ENCODE measurements around the gene PIP5K1C.
A peak's percentile ranks its signal among the peaks of the same experiment; 100 is the strongest.
"Not testable (repeated sequence)": the region's sequence is repeated elsewhere in the genome, so short reads cannot be mapped to it uniquely, and the experiment has no call there.

The PIP5K1C gene

GRCh38 chr19:3667766-3668165 lies 32.5 kb downstream of the PIP5K1C start:
- Histone ChIP-seq H3K36me3 (ENCODE audit: insufficient read depth, low read length) (peaks cover 24% of the 10 kb centered on the region), H3K4me2 (ENCODE audit: insufficient read depth, low read length) (no peak overlapping the region), H4K20me1 (ENCODE audit: insufficient read depth, low read length) (peaks cover 44% of the 10 kb centered on the region), H3K79me2 (ENCODE audit: insufficient read depth, low read length) (peaks cover 11% of the 10 kb centered on the region), H3K4me3 (ENCODE audit: low read depth in 1 of 2, low read length in 2 of 2) (no peak overlapping the region), H3K9me3 (ENCODE audit: insufficient read depth, low read length, severe bottlenecking) (no peaks in the 10 kb centered on the region), H3K27ac (ENCODE audit: low read length) (no peak overlapping the region), H3K9ac (ENCODE audit: low read depth, low read length) (no peak overlapping the region), H3K4me1 (ENCODE audit: insufficient read depth, low read length) (no peaks in the 10 kb centered on the region), H2AFZ (ENCODE audit: low read depth, low read length) (no peak overlapping the region), H3K27me3 (ENCODE audit: insufficient read depth, low read length, poor library complexity) (no peaks in the 10 kb centered on the region)
- ATAC-seq (ENCODE audit: insufficient read depth, low read depth) (no peak), DNase-seq (no peak)
- TF ChIP-seq EZH2 (IDR thresholded peaks at IDR 0.05; ENCODE audit: borderline replicate concordance, low read depth, low read length, severe bottlenecking) = no peak
- TF ChIP-seq CTCF (IDR thresholded peaks at IDR 0.05; ENCODE audit: borderline replicate concordance, extremely low read depth, low read length, poor library complexity, severe bottlenecking) = no peak

DNA sequence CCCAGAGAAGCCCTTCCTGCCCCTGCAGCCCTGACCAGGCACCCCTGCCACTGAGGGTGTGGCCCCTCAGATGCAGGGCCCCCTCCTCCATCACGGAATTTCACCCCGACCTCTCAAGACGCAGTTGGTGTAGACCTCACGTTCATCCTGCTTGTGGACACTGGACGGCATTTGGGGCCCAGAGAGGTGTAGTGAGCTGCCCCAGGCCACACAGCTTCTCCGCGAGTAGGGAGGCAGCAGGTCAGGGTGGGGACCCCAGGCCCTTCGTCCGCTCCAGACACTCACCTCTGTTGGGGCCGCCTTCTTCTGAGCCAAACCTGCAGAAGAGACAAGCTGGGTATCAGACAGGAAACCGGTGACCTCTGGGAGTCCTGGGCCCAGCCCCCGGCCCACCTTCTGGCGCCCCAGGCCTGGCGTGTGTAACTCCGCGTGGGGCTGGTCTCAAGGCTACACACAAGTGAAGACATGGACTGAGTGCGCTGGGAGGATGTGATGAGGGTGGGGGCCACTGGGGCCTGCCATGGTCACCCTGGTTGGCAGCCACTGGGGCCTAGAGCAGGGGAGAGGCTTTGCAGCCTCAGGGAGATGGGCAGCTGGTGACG lies 33.1 kb downstream of the PIP5K1C start:
- H3K27ac ChIP-seq (ENCODE audit: low read length) = no peak overlapping the region
- DNase-seq = no peak
- H4K20me1 ChIP-seq (ENCODE audit: insufficient read depth, low read length) = peaks cover 39% of the 10 kb centered on the region
- ATAC-seq (ENCODE audit: insufficient read depth, low read depth) = no peak
- H3K9ac ChIP-seq (ENCODE audit: low read depth, low read length) = no peak overlapping the region
- peaks cover 26% of the 10 kb centered on the region for H3K36me3 ChIP-seq (ENCODE audit: insufficient read depth, low read length)
- no peak overlapping the region for H3K4me3 ChIP-seq (ENCODE audit: low read depth in 1 of 2, low read length in 2 of 2)
- H3K79me2 ChIP-seq (ENCODE audit: insufficient read depth, low read length) = peaks cover 9% of the 10 kb centered on the region
- H2AFZ ChIP-seq (ENCODE audit: low read depth, low read length) = no peak overlapping the region
- H3K4me1 ChIP-seq (ENCODE audit: insufficient read depth, low read length) = no peaks in the 10 kb centered on the region
- H3K4me2 ChIP-seq (ENCODE audit: insufficient read depth, low read length) = no peak overlapping the region
- H3K27me3 ChIP-seq (ENCODE audit: insufficient read depth, low read length, poor library complexity) = no peaks in the 10 kb centered on the region
- no peak for TF ChIP-seq EZH2 (IDR thresholded peaks at IDR 0.05; ENCODE audit: borderline replicate concordance, low read depth, low read length, severe bottlenecking)
- no peak for TF ChIP-seq CTCF (IDR thresholded peaks at IDR 0.05; ENCODE audit: borderline replicate concordance, extremely low read depth, low read length, poor library complexity, severe bottlenecking)
- no peaks in the 10 kb centered on the region for H3K9me3 ChIP-seq (ENCODE audit: insufficient read depth, low read length, severe bottlenecking)

GRCh38 chr19:3666545-3666856 lies 33.8 kb downstream of the PIP5K1C start:
- not testable (repeated sequence) for DNase-seq; H3K9me3 ChIP-seq (ENCODE audit: insufficient read depth, low read length, severe bottlenecking); H3K4me1 ChIP-seq (ENCODE audit: insufficient read depth, low read length); H3K4me2 ChIP-seq (ENCODE audit: insufficient read depth, low read length); H3K27ac ChIP-seq (ENCODE audit: low read length); H2AFZ ChIP-seq (ENCODE audit: low read depth, low read length); ATAC-seq (ENCODE audit: insufficient read depth, low read depth); H3K9ac ChIP-seq (ENCODE audit: low read depth, low read length); H3K4me3 ChIP-seq (ENCODE audit: low read depth in 1 of 2, low read length in 2 of 2); H3K79me2 ChIP-seq (ENCODE audit: insufficient read depth, low read length); H3K27me3 ChIP-seq (ENCODE audit: insufficient read depth, low read length, poor library complexity)
- peaks cover 36% of the 10 kb centered on the region for H4K20me1 ChIP-seq (ENCODE audit: insufficient read depth, low read length)
- peaks cover 31% of the 10 kb centered on the region for H3K36me3 ChIP-seq (ENCODE audit: insufficient read depth, low read length)

DNA sequence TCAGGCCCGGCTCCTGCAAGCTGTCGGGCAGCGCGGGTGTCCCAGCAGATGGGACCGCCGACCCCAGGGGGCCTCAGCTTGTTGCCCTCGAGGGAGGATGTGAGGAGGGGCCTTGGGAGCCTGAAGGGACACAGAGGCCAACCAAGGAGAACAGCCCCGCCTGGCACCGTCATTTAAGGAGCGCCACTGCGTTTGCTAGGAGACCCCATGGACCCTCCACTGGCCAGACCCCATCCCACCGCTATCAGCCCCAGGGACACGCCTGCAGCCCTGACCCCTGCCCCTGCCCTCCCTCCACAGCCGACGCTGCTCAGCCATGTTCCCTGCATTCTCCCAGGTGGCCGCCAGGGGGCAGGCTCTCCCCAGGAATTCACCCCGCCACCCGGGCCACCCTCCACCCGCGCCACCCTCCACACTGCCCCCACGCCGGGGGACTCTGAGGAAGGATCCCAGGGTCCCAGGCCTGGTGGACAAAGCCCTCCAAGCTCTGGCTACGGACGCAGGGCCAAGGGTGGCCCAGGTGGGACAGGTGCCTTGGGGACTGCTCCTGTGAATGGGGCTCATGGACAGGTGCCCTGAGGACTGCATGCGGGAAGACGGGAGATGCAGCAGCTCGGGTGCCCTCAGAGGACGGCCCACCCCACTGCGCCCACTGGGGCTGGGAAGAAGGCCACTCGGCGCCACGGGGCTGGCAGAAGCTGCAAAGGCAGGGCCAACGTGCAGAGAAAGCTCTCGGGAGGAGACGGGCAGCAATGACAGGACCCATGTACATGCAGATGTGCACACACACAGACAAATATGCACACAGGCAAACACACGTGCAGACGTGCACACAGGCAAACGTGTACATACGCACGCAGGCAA lies 34.4 kb downstream of the PIP5K1C start:
- Histone ChIP-seq H2AFZ (ENCODE audit: low read depth, low read length) (no peak overlapping the region), H3K9me3 (ENCODE audit: insufficient read depth, low read length, severe bottlenecking) (no peaks in the 10 kb centered on the region), H3K4me1 (ENCODE audit: insufficient read depth, low read length) (no peaks in the 10 kb centered on the region), H3K27ac (ENCODE audit: low read length) (no peak overlapping the region), H3K36me3 (ENCODE audit: insufficient read depth, low read length) (peaks cover 36% of the 10 kb centered on the region), H3K4me3 (ENCODE audit: low read depth in 1 of 2, low read length in 2 of 2) (no peak overlapping the region), H4K20me1 (ENCODE audit: insufficient read depth, low read length) (peaks cover 36% of the 10 kb centered on the region), H3K4me2 (ENCODE audit: insufficient read depth, low read length) (no peak overlapping the region), H3K9ac (ENCODE audit: low read depth, low read length) (no peak overlapping the region), H3K27me3 (ENCODE audit: insufficient read depth, low read length, poor library complexity) (no peaks in the 10 kb centered on the region), H3K79me2 (ENCODE audit: insufficient read depth, low read length) (peaks cover 4% of the 10 kb centered on the region; the same call in 1 of the 2 replicates)
- ATAC-seq (ENCODE audit: insufficient read depth, low read depth) (peak; percentile 90), DNase-seq (peak; percentile 69)
- TF ChIP-seq EZH2 (IDR thresholded peaks at IDR 0.05; ENCODE audit: borderline replicate concordance, low read depth, low read length, severe bottlenecking) = no peak
- TF ChIP-seq CTCF (IDR thresholded peaks at IDR 0.05; ENCODE audit: borderline replicate concordance, extremely low read depth, low read length, poor library complexity, severe bottlenecking) = peak; percentile 95
